HepG2 (cell line): ENCODE measurements around the gene DSE. TPM values are rescaled to one million over a fixed set of nuclear protein-coding genes. Genes with fewer than 3 reads are reported as not detected.

Experiments
- ATAC-seq: fragments of 200-7000 bp; cut with Tn5 transposase; 3 replicates; pipeline ENCODE4 v1.9.1; 2020; ENCODE audit warnings: mild to moderate bottlenecking, moderate library complexity
- BruUV-seq: library from RNA; stranded (reverse); fragments of 400-500 nt; replicated peaks from 2 replicates; lab custom pipeline; 2021; lab: Mats Ljungman, UMichigan
- CTCF ChIA-PET: fragments of 300-600 bp; formaldehyde crosslinking; extraction: SDS; loops from one replicate; lab custom pipeline; 2021; ENCODE audit warnings: low total read pairs, inconsistent platforms, low intra/inter-chr PET ratio; lab: Yijun Ruan, JAX
- POLR2A ChIA-PET: fragments of 350-600 bp; sonication (Branson Sonifier 250); formaldehyde crosslinking; loops from one replicate; lab custom pipeline; 2020; ENCODE audit warnings: antibody characterized with exemption, inconsistent platforms; lab: Yijun Ruan, JAX
- DNase-seq: peaks from one replicate; pipeline ENCODE4 v3.0.0-alpha.2; 2015; ENCODE audit warnings: low spot score
- FAIRE-seq: peaks from 3 replicates; lab custom pipeline; 2011; peaks lifted over from hg19 to GRCh38; lab: Jason Lieb, UNC
- H2AFZ ChIP-seq: one replicate; pipeline ENCODE4 v1.6.1; 2011; ENCODE audit warnings: low read length, inconsistent platforms
- H3K27ac ChIP-seq: fragments of 300-600 bp; 3 replicates; pipeline ENCODE4 v1.8.0; 2011; ENCODE audit warnings: mixed run types, mild to moderate bottlenecking, mixed read lengths, low read length, inconsistent platforms; ENCODE audit not compliant: insufficient read depth; ENCODE audit errors: extremely low read length
- H3K27me3 ChIP-seq, 2 experiments: fragments of 200-600 bp in 1 of 2; 2 replicates in 1 of 2; 3 replicates in 1 of 2; pipeline versions ENCODE4 v1.6.0 to v1.8.0; 2011; ENCODE audit warnings: low read length in 2 of 2, mild to moderate bottlenecking in 2 of 2, moderate library complexity in 2 of 2, inconsistent platforms in 1 of 2; ENCODE audit not compliant: insufficient read depth in 2 of 2, control insufficient read depth in 1 of 2
- H3K36me3 ChIP-seq, 2 experiments: fragments of 200-600 bp in 1 of 2; replicated peaks in 1 of 2; 2 replicates in 1 of 2; 3 replicates in 1 of 2; pipeline versions ENCODE4 v1.5.1 to v1.8.0; 2011; ENCODE audit warnings: low read length in 2 of 2, inconsistent platforms in 1 of 2; ENCODE audit not compliant: insufficient read depth in 2 of 2, control insufficient read depth in 1 of 2
- H3K4me1 ChIP-seq: 2 replicates; pipeline ENCODE4 v1.5.1; 2012; ENCODE audit warnings: low read length, inconsistent platforms; ENCODE audit not compliant: insufficient read depth
- H3K4me2 ChIP-seq: 2 replicates; pipeline ENCODE4 v1.6.0; 2011; ENCODE audit warnings: low read depth, low read length, inconsistent platforms
- H3K4me3 ChIP-seq, 3 experiments: fragments of 200-600 bp in 1 of 3; sonication (generic), shearing (Covaris generic) in 1 of 3; replicated peaks in 1 of 3; 2 replicates each; pipeline ENCODE4 v1.5.1; 2011 to 2016; ENCODE audit warnings: low read length in 3 of 3, inconsistent platforms in 2 of 3, low read depth in 2 of 3, mild to moderate bottlenecking in 2 of 3, control low read depth in 1 of 3, mixed read lengths in 1 of 3; ENCODE audit not compliant: insufficient read depth in 1 of 3
- H3K79me2 ChIP-seq: one replicate; pipeline ENCODE4 v1.6.1; 2011; ENCODE audit warnings: low read length, inconsistent platforms; ENCODE audit not compliant: insufficient read depth
- H3K9ac ChIP-seq: 2 replicates; pipeline ENCODE4 v1.6.0; 2011; ENCODE audit warnings: mild to moderate bottlenecking, low read depth, low read length, inconsistent platforms; ENCODE audit not compliant: insufficient read depth
- H3K9me3 ChIP-seq: 2 replicates; pipeline ENCODE4 v1.5.1; 2012; ENCODE audit warnings: mild to moderate bottlenecking, low read length
- H4K20me1 ChIP-seq: 2 replicates; pipeline ENCODE4 v1.6.0; 2011; ENCODE audit warnings: inconsistent platforms, mild to moderate bottlenecking, low read length, moderate library complexity; ENCODE audit not compliant: insufficient read depth
- CEBPG ChIP-seq: IDR thresholded peaks from 2 replicates; pipeline ENCODE4 v1.6.1; 2016
- CHD4 ChIP-seq: fragments of 200-600 bp; sonication (generic); IDR thresholded peaks from 2 replicates; pipeline ENCODE4 v1.7.0; 2017; ENCODE audit warnings: mild to moderate bottlenecking, low read length, borderline replicate concordance
- GABPA ChIP-seq, 2 experiments: IDR thresholded peaks; 2 replicates each; pipeline ENCODE4 v1.6.1; 2011 to 2016; ENCODE audit warnings: low read depth in 2 of 2, low read length in 1 of 2, missing biosample characterization in 1 of 2, missing genetic modification characterization in 1 of 2
- KMT2A ChIP-seq: sonication (generic); formaldehyde crosslinking; IDR thresholded peaks from 2 replicates; pipeline ENCODE4 v1.4.0; 2020; ENCODE audit warnings: missing genetic modification reagents
- LCORL ChIP-seq, 2 experiments: fragments of 450-650 bp in 1 of 2; sonication (generic) in 1 of 2; formaldehyde crosslinking in 1 of 2; IDR thresholded peaks; 2 replicates each; pipeline versions ENCODE4 v1.5.0 to v1.6.1; 2017 to 2020; ENCODE audit warnings: antibody characterized with exemption in 1 of 2, missing genetic modification reagents in 1 of 2
- SMAD3 ChIP-seq: sonication (generic); formaldehyde crosslinking; IDR thresholded peaks from 2 replicates; pipeline ENCODE4 v1.4.0; 2020; ENCODE audit warnings: missing genetic modification reagents
- ZNF10 ChIP-seq: sonication (generic); formaldehyde crosslinking; IDR thresholded peaks from 2 replicates; pipeline ENCODE4 v1.4.0; 2020; ENCODE audit warnings: mild to moderate bottlenecking, low read depth, missing genetic modification reagents, borderline replicate concordance
- ZNF235 ChIP-seq: sonication (generic); formaldehyde crosslinking; IDR thresholded peaks from 2 replicates; pipeline ENCODE4 v1.8.1; 2023; ENCODE audit warnings: mild to moderate bottlenecking, missing genetic modification reagents, borderline replicate concordance
- ZNF253 ChIP-seq: sonication (generic); formaldehyde crosslinking; IDR thresholded peaks from 2 replicates; pipeline ENCODE4 v1.8.0; 2022; ENCODE audit warnings: mild to moderate bottlenecking, missing genetic modification reagents, borderline replicate concordance
- ZNF33B ChIP-seq: sonication (generic); formaldehyde crosslinking; IDR thresholded peaks from 2 replicates; pipeline ENCODE4 v1.5.1; 2020; ENCODE audit warnings: mild to moderate bottlenecking, missing genetic modification reagents
- ZNF350 ChIP-seq: sonication (generic); formaldehyde crosslinking; IDR thresholded peaks from 2 replicates; pipeline ENCODE4 v1.4.0; 2020; ENCODE audit warnings: mild to moderate bottlenecking, low read depth, missing genetic modification reagents, borderline replicate concordance
- ZNF503 ChIP-seq: sonication (generic); formaldehyde crosslinking; IDR thresholded peaks from 2 replicates; pipeline ENCODE4 v1.4.0; 2020; ENCODE audit warnings: missing genetic modification reagents
- ZNF546 ChIP-seq: sonication (generic); formaldehyde crosslinking; conservative IDR thresholded peaks from 2 replicates; pipeline ENCODE4 v1.8.1; 2023; ENCODE audit warnings: mild to moderate bottlenecking, missing genetic modification reagents
- ZNF670 ChIP-seq: sonication (generic); formaldehyde crosslinking; IDR thresholded peaks from 2 replicates; pipeline ENCODE4 v1.8.0; 2022; ENCODE audit warnings: mild to moderate bottlenecking, missing genetic modification reagents, borderline replicate concordance
- ZNF775 ChIP-seq: sonication (generic); formaldehyde crosslinking; IDR thresholded peaks from 2 replicates; pipeline ENCODE4 v1.4.0; 2020; ENCODE audit warnings: missing genetic modification reagents, mild to moderate bottlenecking, moderate library complexity, borderline replicate concordance
- ZNF784 ChIP-seq: sonication (generic); formaldehyde crosslinking; IDR thresholded peaks from 2 replicates; pipeline ENCODE4 v1.5.1; 2020; ENCODE audit warnings: missing genetic modification reagents, mild to moderate bottlenecking, borderline replicate concordance
- WGBS: methylation state at CpG from one replicate; pipeline ENCODE4 v1.1.6; 2017; ENCODE audit warnings: low lambda C conversion rate; 5-methylcytosine and 5-hydroxymethylcytosine counted together
- in situ Hi-C: cut with HindIII; loops from 2 replicates; pipeline ENCODE4 v1.10.0; 2017; ENCODE audit warnings: low pct_unique_long_range_greater_than_20kb; ENCODE audit not compliant: extremely low pct_ligation_motif_present
- intact Hi-C: fragments of 100-400 bp; cut with micrococcal nuclease; formaldehyde crosslinking; loops from one replicate; pipeline ENCODE4 v1.10.0; 2022; ENCODE audit not compliant: unreplicated experiment
- polyA plus RNA-seq, 8 experiments: library from polyadenylated mRNA; depleted of rRNA in 3 of 8; stranded (reverse) in 7 of 8; unstranded in 1 of 8; fragments of >200 nt; fragmentation: Illumina TruSeq in 4 of 8; extraction: Trizol in 4 of 8; gene quantifications; 2 replicates each; pipeline versions ENCODE4 v1.2.1 to v1.2.3, GENCODE V29; 2011 to 2016; ENCODE audit warnings: low read depth in 4 of 8, missing spikeins in 1 of 8, mixed read lengths in 1 of 8; ENCODE audit not compliant: insufficient read depth in 1 of 8
- total RNA-seq, 5 experiments: library from RNA; depleted of rRNA; stranded (reverse); fragments of >200 nt; fragmentation: Illumina TruSeq; extraction: Trizol; gene quantifications; 2 replicates each; pipeline ENCODE4 v1.2.3, GENCODE V29; 2016; ENCODE audit warnings: low read depth in 1 of 5
- TF ChIP-seq, protein P1 (sequence below): sonication (generic); formaldehyde crosslinking; IDR thresholded peaks from 2 replicates; pipeline ENCODE4 v1.4.0; 2020; ENCODE audit warnings: missing genetic modification reagents

The DSE gene
- total and polyA plus RNA-seq, 2 of the 13 experiments (the other 11 are each of a cell fraction or from before 2014, with no cell fraction given): 2.6 to 4.6 TPM

DNA sequence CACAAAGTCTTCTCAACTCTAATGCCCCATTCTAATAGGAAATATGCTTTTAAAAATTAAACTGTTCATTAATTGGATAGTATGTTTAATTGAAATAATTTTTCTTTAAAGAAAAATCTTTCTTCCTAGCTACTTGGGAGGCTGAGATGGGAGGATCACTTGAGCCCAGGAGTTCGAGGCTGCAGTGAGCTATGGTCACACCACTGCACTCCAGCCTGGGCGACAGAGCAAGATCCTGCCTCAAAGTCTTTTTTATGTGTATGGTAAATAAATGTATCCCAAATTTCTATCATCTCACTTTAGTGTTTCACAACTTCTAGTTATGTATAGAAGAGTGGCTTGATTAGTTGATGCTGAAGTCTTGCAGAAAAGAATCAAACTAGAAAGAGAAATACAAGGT lies 4.5 kb downstream of the DSE start:
- H3K9me3 ChIP-seq: no peaks in the 10 kb centered on the region
- ChIA-PET POLR2A (no interaction called here), CTCF (no interaction called here)
- intact Hi-C loops (no loop called here), in situ Hi-C loops (no loop called here)
- no TSS peak for BruUV-seq
- no peak overlapping the region for H3K4me3 ChIP-seq
- TF ChIP-seq CEBPG (CRISPR knock-in tag): no peak
- TF ChIP-seq ZNF775 (CRISPR knock-in tag): no peak
- TF ChIP-seq ZNF235 (CRISPR knock-in tag): no peak
- TF ChIP-seq ZNF784 (CRISPR knock-in tag): no peak
- TF ChIP-seq ZNF350 (CRISPR knock-in tag): no peak
- no peak for TF ChIP-seq SMAD3 (CRISPR knock-in tag)
- TF ChIP-seq LCORL (IDR thresholded peaks at IDR 0.05): no peak
- TF ChIP-seq LCORL (CRISPR knock-in tag; IDR thresholded peaks at IDR 0.05): no peak
- ATAC-seq: no peak
- FAIRE-seq: no peak
- H3K36me3 ChIP-seq: no peaks in the 10 kb centered on the region
- no peaks in the 10 kb centered on the region for H3K79me2 ChIP-seq
- H3K27ac ChIP-seq: no peak overlapping the region
- H4K20me1 ChIP-seq: no peaks in the 10 kb centered on the region
- no peak overlapping the region for H3K9ac ChIP-seq
- H3K27me3 ChIP-seq: peaks cover 8 to 34% of the 10 kb centered on the region in 2 experiments
- H2AFZ ChIP-seq: no peak overlapping the region
- peaks cover 11% of the 10 kb centered on the region for H3K4me1 ChIP-seq
- no peak for DNase-seq
- H3K4me2 ChIP-seq: no peak overlapping the region
- WGBS: 2% methylated on average over 2 of the region's 2 CpGs

- Histone ChIP-seq H2AFZ (no peak overlapping the region), H3K79me2 (no peaks in the 10 kb centered on the region), H3K9ac (no peak overlapping the region), H3K4me3 (no peak overlapping the region), H3K4me2 (no peak overlapping the region), H4K20me1 (no peaks in the 10 kb centered on the region), H3K27ac (no peak overlapping the region), H3K27me3 (peaks cover 5 to 25% of the 10 kb centered on the region in 2 experiments; a peak in 4 of 5 replicates), H3K4me1 (peaks cover 7% of the 10 kb centered on the region), H3K36me3 (no peaks in the 10 kb centered on the region), H3K9me3 (no peaks in the 10 kb centered on the region)
- in situ Hi-C loops: no loop called here
- ChIA-PET POLR2A (no interaction called here), CTCF (no interaction called here)
- no peak for FAIRE-seq
- WGBS: 24% methylated on average over 4 of the region's 4 CpGs
- BruUV-seq: no TSS peak
- intact Hi-C loops: no loop called here
- DNase-seq: no peak
- ATAC-seq: no peak
- TF ChIP-seq ZNF253: no peak
- no peak for TF ChIP-seq ZNF546 (CRISPR knock-in tag)
- TF ChIP-seq ZNF10 (CRISPR knock-in tag): no peak
- TF ChIP-seq ZNF503 (CRISPR knock-in tag): no peak
- no peak for TF ChIP-seq ZNF33B
- TF ChIP-seq CHD4: no peak
- no peak for TF ChIP-seq KMT2A
- no peak for TF ChIP-seq GABPA (IDR thresholded peaks at IDR 0.05; ENCODE audit: low read depth, low read length)
- TF ChIP-seq GABPA (CRISPR knock-in tag; IDR thresholded peaks at IDR 0.05; ENCODE audit: low read depth): no peak
- TF ChIP-seq ZNF670 (CRISPR knock-in tag): no peak
- TF ChIP-seq, protein P1, sequence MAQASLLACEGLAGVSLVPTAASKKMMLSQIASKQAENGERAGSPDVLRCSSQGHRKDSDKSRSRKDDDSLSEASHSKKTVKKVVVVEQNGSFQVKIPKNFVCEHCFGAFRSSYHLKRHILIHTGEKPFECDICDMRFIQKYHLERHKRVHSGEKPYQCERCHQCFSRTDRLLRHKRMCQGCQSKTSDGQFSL (CRISPR knock-in tag): no peak
Observed at GRCh38 chr6:116376149-116376548, 5.4 kb downstream of the DSE start.
